HuH-7 (cell line): ENCODE data around the gene IQGAP1.

Experiments used
- DNase-seq: peaks from one replicate; pipeline ENCODE4 v3.0.0; 2011; ENCODE audit warnings: low spot score

IQGAP1 gene

GRCh38 chr15:90530250-90531051 is 142.4 kb downstream of the IQGAP1 start:
- DNase-seq = peak; percentile 74

DNA sequence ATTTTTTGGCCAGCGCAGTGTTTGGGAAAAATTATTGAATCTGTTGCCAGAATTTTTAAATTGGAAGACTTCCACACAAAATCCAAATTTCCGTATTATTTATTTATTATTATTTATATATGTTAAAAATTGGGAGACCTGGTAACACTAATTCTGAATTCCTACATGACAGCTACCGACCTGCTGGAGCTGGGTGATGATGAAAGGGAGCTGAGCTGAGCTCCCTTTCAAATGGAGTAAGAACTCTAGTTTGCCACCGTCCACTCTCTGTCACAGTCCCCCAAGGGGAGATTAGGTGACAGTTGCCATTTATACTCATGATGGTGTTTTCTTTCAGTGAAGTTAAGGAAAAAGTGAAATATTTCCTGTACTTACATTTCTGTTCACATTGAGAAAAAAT is 143.1 kb downstream of the IQGAP1 start:
- DNase-seq = peak; percentile 44

DNA sequence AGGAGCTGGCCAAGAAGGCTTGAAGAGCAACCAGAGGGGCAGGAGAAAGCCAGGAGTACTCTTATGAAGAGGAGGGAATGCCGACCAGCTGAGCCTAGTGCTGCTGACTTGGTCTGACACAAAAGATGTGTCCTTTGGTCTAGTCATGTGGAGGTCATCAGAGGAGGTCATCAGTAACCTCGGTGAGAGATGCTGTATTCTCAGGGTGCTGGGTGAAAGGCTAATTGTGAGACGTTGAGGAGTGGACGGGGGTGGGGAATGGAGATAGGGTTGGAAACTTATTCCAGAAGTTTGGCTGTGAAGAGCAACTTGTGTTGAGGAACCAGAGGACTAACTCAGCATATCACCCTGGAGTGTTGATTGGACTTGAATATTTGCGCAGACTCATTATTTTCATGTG is 147.2 kb downstream of the IQGAP1 start:
- DNase-seq = no peak

DNA sequence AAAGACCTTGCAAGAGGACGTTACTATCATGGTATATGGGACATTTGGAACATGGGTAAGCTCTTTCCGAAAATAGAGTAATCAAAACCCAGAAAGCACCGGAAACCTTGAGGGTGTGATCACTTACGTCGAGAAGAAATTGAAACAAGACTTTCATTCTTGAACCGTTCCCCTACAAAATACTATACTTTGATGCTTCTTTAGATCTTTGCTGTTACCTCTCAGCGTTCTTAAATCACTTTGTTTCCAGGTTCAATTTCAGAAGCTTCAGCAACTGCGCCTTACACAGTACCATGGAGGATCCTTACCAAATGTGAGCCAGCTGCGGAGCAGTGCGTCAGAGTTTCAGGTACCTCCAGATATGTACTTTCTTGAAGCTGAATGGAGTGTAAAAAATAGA is 151.7 kb downstream of the IQGAP1 start:
- no peak for DNase-seq

GRCh38 chr15:90540768-90541167 is 152.7 kb downstream of the IQGAP1 start:
- DNase-seq = no peak

- no peak for DNase-seq
Measured at GRCh38 chr15:90545095-90545494, 157.1 kb downstream of the IQGAP1 start.

GRCh38 chr15:90547540-90547939 is 159.5 kb downstream of the IQGAP1 start:
- DNase-seq = no peak

DNA sequence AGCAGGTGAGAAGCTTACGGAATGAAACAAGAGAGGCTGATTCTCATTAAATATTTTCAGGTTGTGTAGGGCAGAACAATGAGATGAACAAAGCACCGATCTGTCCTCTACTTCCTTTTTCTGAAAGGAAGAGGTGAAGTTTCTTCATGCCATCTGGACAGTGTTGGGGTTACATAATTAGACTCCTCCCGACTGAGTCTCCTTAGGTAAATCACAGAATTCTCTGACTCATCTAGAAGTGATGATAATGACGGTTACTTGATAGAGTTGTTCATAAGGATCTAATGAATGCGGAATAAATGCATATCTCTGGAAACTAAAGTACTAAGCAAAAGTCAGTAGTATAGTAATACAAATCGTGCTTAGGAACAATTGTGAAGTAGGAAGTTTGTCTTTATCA is 162.9 kb downstream of the IQGAP1 start:
- DNase-seq = no peak
